H9 (cell line): ENCODE results near the gene SLC16A4. TPM values are rescaled to one million over a fixed set of nuclear protein-coding genes. Genes with fewer than 3 reads are reported as not detected.

Experiments
- DNase-seq: peaks from one replicate; pipeline ENCODE4 v3.0.0-alpha.2; 2017
- H2AFZ ChIP-seq: one replicate; pipeline ENCODE4 v1.6.1; 2013; ENCODE audit warnings: mild to moderate bottlenecking, low read length, control low read depth, moderate library complexity
- H2AK5ac ChIP-seq: 2 replicates; pipeline ENCODE4 v1.6.1; 2013; ENCODE audit warnings: low read length, control low read depth, mixed read lengths; ENCODE audit not compliant: insufficient read length
- H2BK120ac ChIP-seq: one replicate; pipeline ENCODE4 v1.6.1; 2013; ENCODE audit warnings: low read depth, mild to moderate bottlenecking, low read length, control low read depth, inconsistent platforms; ENCODE audit not compliant: poor library complexity, severe bottlenecking
- H2BK12ac ChIP-seq: 2 replicates; pipeline ENCODE4 v1.6.1; 2013; ENCODE audit warnings: low read length, control low read depth, mixed read lengths, low read depth; ENCODE audit not compliant: insufficient read length
- H2BK15ac ChIP-seq: 2 replicates; pipeline ENCODE4 v1.6.1; 2013; ENCODE audit warnings: low read depth, low read length, control low read depth
- H2BK20ac ChIP-seq: one replicate; pipeline ENCODE4 v1.6.1; 2013; ENCODE audit warnings: low read depth, mild to moderate bottlenecking, low read length, control low read depth, inconsistent platforms; ENCODE audit not compliant: poor library complexity, severe bottlenecking
- H2BK5ac ChIP-seq: 2 replicates; pipeline ENCODE4 v1.6.1; 2013; ENCODE audit warnings: low read length, control low read depth, mixed read lengths; ENCODE audit not compliant: insufficient read length
- H3K14ac ChIP-seq: 2 replicates; pipeline ENCODE4 v1.6.1; 2013; ENCODE audit warnings: low read length, control low read depth; ENCODE audit not compliant: insufficient read depth
- H3K18ac ChIP-seq: 2 replicates; pipeline ENCODE4 v1.6.1; 2013; ENCODE audit warnings: low read depth, mild to moderate bottlenecking, mixed read lengths, low read length, control low read depth; ENCODE audit not compliant: insufficient read length
- H3K23ac ChIP-seq: 2 replicates; pipeline ENCODE4 v1.6.1; 2013; ENCODE audit warnings: low read length, control low read depth, mixed read lengths, low read depth; ENCODE audit not compliant: insufficient read length
- H3K23me2 ChIP-seq: 2 replicates; pipeline ENCODE4 v1.6.1; 2013; ENCODE audit warnings: low read depth, mild to moderate bottlenecking, mixed read lengths, low read length, control low read depth; ENCODE audit not compliant: insufficient read length, poor library complexity, severe bottlenecking
- H3K27ac ChIP-seq: 2 replicates; pipeline ENCODE4 v1.5.1; 2013; ENCODE audit warnings: low read length, control low read depth, mixed read lengths, low read depth; ENCODE audit not compliant: insufficient read length
- H3K27me3 ChIP-seq: 2 replicates; pipeline ENCODE4 v1.6.1; 2013; ENCODE audit warnings: low read length, control low read depth, inconsistent platforms; ENCODE audit not compliant: insufficient read depth
- H3K4ac ChIP-seq: 2 replicates; pipeline ENCODE4 v1.6.1; 2013; ENCODE audit warnings: low read depth, mild to moderate bottlenecking, control low read depth, inconsistent platforms, low read length, moderate library complexity
- H3K4me1 ChIP-seq: 2 replicates; pipeline ENCODE4 v1.6.1; 2013; ENCODE audit warnings: low read length, control low read depth, inconsistent platforms; ENCODE audit not compliant: insufficient read depth
- H3K4me2 ChIP-seq: 2 replicates; pipeline ENCODE4 v1.6.1; 2013; ENCODE audit warnings: low read length, control low read depth, mixed read lengths; ENCODE audit not compliant: insufficient read length, insufficient read depth
- H3K56ac ChIP-seq: 2 replicates; pipeline ENCODE4 v1.6.1; 2013; ENCODE audit warnings: low read depth, mild to moderate bottlenecking, mixed read lengths, low read length, control low read depth; ENCODE audit not compliant: insufficient read length
- H3K79me1 ChIP-seq: 2 replicates; pipeline ENCODE4 v1.6.1; 2013; ENCODE audit warnings: low read depth, mild to moderate bottlenecking, moderate library complexity, low read length, control low read depth, inconsistent platforms; ENCODE audit not compliant: insufficient read depth, poor library complexity, severe bottlenecking
- H3K79me2 ChIP-seq: 2 replicates; pipeline ENCODE4 v1.6.1; 2013; ENCODE audit warnings: low read length, control low read depth, inconsistent platforms; ENCODE audit not compliant: insufficient read depth
- H3K9ac ChIP-seq: 2 replicates; pipeline ENCODE4 v1.6.1; 2013; ENCODE audit warnings: low read length, control low read depth, mixed read lengths; ENCODE audit not compliant: insufficient read length; ENCODE audit errors: extremely low read depth
- H3K9me3 ChIP-seq: one replicate; pipeline ENCODE4 v1.6.1; 2013; ENCODE audit warnings: low read depth, low read length, inconsistent platforms; ENCODE audit not compliant: control insufficient read depth
- H3T11ph ChIP-seq: one replicate; pipeline ENCODE4 v1.6.1; 2013; ENCODE audit warnings: mild to moderate bottlenecking, low read length, control low read depth, inconsistent platforms
- H4K20me1 ChIP-seq: one replicate; pipeline ENCODE4 v1.6.1; 2013; ENCODE audit not compliant: control insufficient read depth, insufficient read length, insufficient read depth
- H4K5ac ChIP-seq: 2 replicates; pipeline ENCODE4 v1.6.1; 2013; ENCODE audit warnings: low read depth, mild to moderate bottlenecking, mixed read lengths, low read length, control low read depth; ENCODE audit not compliant: insufficient read length
- H4K8ac ChIP-seq: replicated peaks from 2 replicates; pipeline ENCODE4 v1.6.1; 2013; ENCODE audit warnings: low read length, control low read depth, mixed read lengths, low read depth; ENCODE audit not compliant: insufficient read length
- H4K91ac ChIP-seq: 2 replicates; pipeline ENCODE4 v1.6.1; 2013; ENCODE audit warnings: low read depth, mild to moderate bottlenecking, moderate library complexity, mixed read lengths, low read length, control low read depth; ENCODE audit not compliant: insufficient read length
- H3K27ac Mint-ChIP-seq, 3 experiments: 2 replicates in 2 of 3; 3 replicates in 1 of 3; pipeline ENCODE4 v1.8.0; 2020 to 2021; ENCODE audit warnings: mixed read lengths in 3 of 3, mild to moderate bottlenecking in 1 of 3, moderate library complexity in 1 of 3
- H3K27me3 Mint-ChIP-seq: 2 replicates; pipeline ENCODE4 v1.8.0; 2021; ENCODE audit warnings: low read depth, mild to moderate bottlenecking, moderate library complexity, mixed read lengths
- H3K36me3 Mint-ChIP-seq, 3 experiments: 2 replicates in 2 of 3; 3 replicates in 1 of 3; pipeline ENCODE4 v1.8.0; 2020 to 2021; ENCODE audit warnings: low read depth in 3 of 3, mixed read lengths in 3 of 3; ENCODE audit not compliant: insufficient read depth in 1 of 3
- H3K4me1 Mint-ChIP-seq, 2 experiments: 2 replicates each; pipeline ENCODE4 v1.8.0; 2020; ENCODE audit warnings: mixed read lengths in 2 of 2
- H3K4me3 Mint-ChIP-seq, 2 experiments: 2 replicates in 1 of 2; 3 replicates in 1 of 2; pipeline ENCODE4 v1.8.0; 2020 to 2021; ENCODE audit warnings: mild to moderate bottlenecking in 2 of 2, mixed read lengths in 2 of 2, moderate library complexity in 1 of 2
- H3K9me3 Mint-ChIP-seq, 2 experiments: 2 replicates in 1 of 2; 3 replicates in 1 of 2; pipeline ENCODE4 v1.8.0; 2020; ENCODE audit warnings: mild to moderate bottlenecking in 2 of 2, mixed read lengths in 2 of 2, moderate library complexity in 1 of 2
- WGBS: extraction: QIAGEN DNeasy Blood & Tissue Kit; methylation state at CpG from one replicate; pipeline ENCODE4 v1.1.7; 2013; ENCODE audit warnings: missing lambda C conversion rate, low lambda C conversion rate, mixed read lengths; ENCODE audit not compliant: insufficient read length; ENCODE audit errors: extremely low coverage; 5-methylcytosine and 5-hydroxymethylcytosine counted together
- total RNA-seq: library from RNA; stranded (reverse); gene quantifications from 2 replicates; pipeline ENCODE4 v1.2.1, GENCODE V29; 2021
- TF ChIP-seq, protein P1 (sequence below): fragments of 200-600 bp; sonication (generic); conservative IDR thresholded peaks from 3 replicates; pipeline ENCODE4 v1.8.0; 2021; ENCODE audit warnings: antibody characterized with exemption, mild to moderate bottlenecking

SLC16A4 gene
- total RNA-seq, 1 experiment from 2014 or later: 0.17 TPM

DNA sequence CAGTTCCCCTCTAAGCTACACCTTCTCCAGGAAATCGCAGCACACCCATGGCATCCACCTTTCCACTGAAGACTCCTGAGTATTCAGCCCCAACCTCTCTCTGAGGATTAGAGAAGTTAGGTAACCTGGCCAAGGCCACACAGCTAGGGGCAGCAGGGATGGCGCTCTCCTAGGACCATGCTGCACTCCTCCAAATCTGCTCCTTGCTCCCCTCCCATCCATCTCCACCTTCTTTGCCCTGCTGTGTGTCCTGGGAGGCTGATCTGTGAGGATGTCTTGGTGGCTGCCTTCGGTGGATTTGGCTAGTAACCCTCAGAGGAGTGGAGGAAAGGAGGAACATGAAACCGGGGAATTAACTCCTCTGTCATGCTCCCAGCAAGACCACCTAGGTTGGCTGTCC lies 40.1 kb upstream of the SLC16A4 start:
- Histone ChIP-seq H3K79me1 (no peaks in the 10 kb centered on the region), H3K27me3 (no peaks in the 10 kb centered on the region; the same call in 1 of the 2 replicates), H3K56ac (no peak overlapping the region), H3K18ac (no peak overlapping the region), H3K4me2 (no peak overlapping the region), H2BK5ac (no peak overlapping the region), H3K23me2 (no peaks in the 10 kb centered on the region), H3K9ac (no peak overlapping the region), H3K4ac (no peak overlapping the region), H3T11ph (no peak overlapping the region), H3K9me3 (no peaks in the 10 kb centered on the region), H4K20me1 (no peaks in the 10 kb centered on the region), H3K23ac (no peak overlapping the region), H3K79me2 (no peaks in the 10 kb centered on the region), H3K4me1 (no peaks in the 10 kb centered on the region; the same call in 1 of the 2 replicates), H2BK15ac (no peak overlapping the region), H4K8ac (no peak overlapping the region), H4K91ac (no peak overlapping the region), H3K27ac (no peak overlapping the region), H4K5ac (no peak overlapping the region), H3K14ac (no peak overlapping the region), H2BK120ac (no peak overlapping the region), H2AFZ (no peak overlapping the region), H2BK20ac (no peak overlapping the region), H2AK5ac (no peak overlapping the region), H2BK12ac (no peak overlapping the region)
- DNase-seq: no peak
- TF ChIP-seq, protein P1, sequence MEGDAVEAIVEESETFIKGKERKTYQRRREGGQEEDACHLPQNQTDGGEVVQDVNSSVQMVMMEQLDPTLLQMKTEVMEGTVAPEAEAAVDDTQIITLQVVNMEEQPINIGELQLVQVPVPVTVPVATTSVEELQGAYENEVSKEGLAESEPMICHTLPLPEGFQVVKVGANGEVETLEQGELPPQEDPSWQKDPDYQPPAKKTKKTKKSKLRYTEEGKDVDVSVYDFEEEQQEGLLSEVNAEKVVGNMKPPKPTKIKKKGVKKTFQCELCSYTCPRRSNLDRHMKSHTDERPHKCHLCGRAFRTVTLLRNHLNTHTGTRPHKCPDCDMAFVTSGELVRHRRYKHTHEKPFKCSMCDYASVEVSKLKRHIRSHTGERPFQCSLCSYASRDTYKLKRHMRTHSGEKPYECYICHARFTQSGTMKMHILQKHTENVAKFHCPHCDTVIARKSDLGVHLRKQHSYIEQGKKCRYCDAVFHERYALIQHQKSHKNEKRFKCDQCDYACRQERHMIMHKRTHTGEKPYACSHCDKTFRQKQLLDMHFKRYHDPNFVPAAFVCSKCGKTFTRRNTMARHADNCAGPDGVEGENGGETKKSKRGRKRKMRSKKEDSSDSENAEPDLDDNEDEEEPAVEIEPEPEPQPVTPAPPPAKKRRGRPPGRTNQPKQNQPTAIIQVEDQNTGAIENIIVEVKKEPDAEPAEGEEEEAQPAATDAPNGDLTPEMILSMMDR: no peak
- Mint-ChIP-seq H3K9me3 (no peaks in the 10 kb centered on the region), H3K4me1 (peaks cover 23 to 27% of the 10 kb centered on the region in 2 experiments), H3K36me3 (no peaks in the 10 kb centered on the region), H3K4me3 (no peak overlapping the region), H3K27ac (no peak overlapping the region), H3K27me3 (peaks cover 22% of the 10 kb centered on the region)
- WGBS: no CpG with 5 or more reads among the region's 4 CpGs
